MM.1S (cell line): ENCODE results near the gene RFC5.

ENCODE experiments used
- DNase-seq: peaks from one replicate; pipeline ENCODE4 v3.0.0-alpha.2; 2015
- H2AFZ ChIP-seq: fragments of 300-600 bp; sonication (generic); 2 replicates; pipeline ENCODE4 v1.6.0; 2016; ENCODE audit warnings: antibody characterized with exemption, low read length
- H3F3A ChIP-seq: fragments of 300-600 bp; sonication (generic); 2 replicates; pipeline ENCODE4 v1.6.1; 2016; ENCODE audit warnings: mild to moderate bottlenecking, antibody characterized with exemption, low read length, moderate library complexity, mixed read lengths; ENCODE audit not compliant: insufficient read depth
- H3K27ac ChIP-seq: fragments of 300-600 bp; sonication (generic); 2 replicates; pipeline ENCODE4 v1.5.1; 2016; ENCODE audit warnings: mild to moderate bottlenecking, low read length
- H3K27me3 ChIP-seq: fragments of 300-600 bp; sonication (generic); replicated peaks from 2 replicates; pipeline ENCODE4 v1.6.0; 2016; ENCODE audit warnings: low read length; ENCODE audit not compliant: insufficient read depth
- H3K36me3 ChIP-seq: fragments of 300-600 bp; sonication (generic); replicated peaks from 2 replicates; pipeline ENCODE4 v1.6.1; 2016; ENCODE audit warnings: mild to moderate bottlenecking, low read length, mixed read lengths; ENCODE audit not compliant: insufficient read depth
- H3K4me1 ChIP-seq: fragments of 300-600 bp; sonication (generic); 2 replicates; pipeline ENCODE4 v1.6.1; 2016; ENCODE audit warnings: low read length, mixed read lengths
- H3K4me2 ChIP-seq: fragments of 300-600 bp; sonication (generic); 2 replicates; pipeline ENCODE4 v1.6.0; 2016; ENCODE audit warnings: low read depth, low read length
- H3K4me3 ChIP-seq: fragments of 300-600 bp; sonication (generic); 2 replicates; pipeline ENCODE4 v1.5.1; 2016; ENCODE audit warnings: low read length, mixed read lengths
- H3K79me2 ChIP-seq: fragments of 300-600 bp; sonication (generic); 2 replicates; pipeline ENCODE4 v1.6.1; 2016; ENCODE audit warnings: mixed run types, low read length, mixed read lengths
- H3K9ac ChIP-seq: fragments of 300-600 bp; sonication (generic); 2 replicates; pipeline ENCODE4 v1.6.1; 2016; ENCODE audit warnings: low read length, mixed read lengths
- H3K9me2 ChIP-seq: fragments of 300-600 bp; sonication (generic); replicated peaks from 2 replicates; pipeline ENCODE4 v1.6.1; 2016; ENCODE audit warnings: mild to moderate bottlenecking, low read length, mixed read lengths; ENCODE audit not compliant: insufficient read depth
- H3K9me3 ChIP-seq: fragments of 300-600 bp; sonication (generic); replicated peaks from 2 replicates; pipeline ENCODE4 v1.6.1; 2016; ENCODE audit warnings: mild to moderate bottlenecking, low read length, mixed read lengths; ENCODE audit not compliant: insufficient read depth
- H4K20me1 ChIP-seq: fragments of 300-600 bp; sonication (generic); 2 replicates; pipeline ENCODE4 v1.6.1; 2016; ENCODE audit warnings: mild to moderate bottlenecking, low read length, moderate library complexity, mixed read lengths; ENCODE audit not compliant: insufficient read depth
- CTCF ChIP-seq: fragments of 300-600 bp; sonication (generic); IDR thresholded peaks from 2 replicates; pipeline ENCODE4 v1.5.1; 2016; ENCODE audit warnings: antibody characterized with exemption, low read length, mixed read lengths
- EZH2 ChIP-seq: fragments of 300-600 bp; sonication (generic); optimal IDR thresholded peaks from 2 replicates; pipeline ENCODE3; 2017; ENCODE audit warnings: low read depth, mild to moderate bottlenecking, antibody characterized with exemption, low read length, mixed read lengths
- EZH2phosphoT487 ChIP-seq: fragments of 300-600 bp; sonication (generic); IDR thresholded peaks from 2 replicates; pipeline ENCODE4 v1.6.1; 2018; ENCODE audit warnings: antibody characterized with exemption, low read length

RFC5 gene

GRCh38 chr12:118035190-118036041, 18.9 kb downstream of the RFC5 start:
- Histone ChIP-seq H3K27ac (peak overlapping the region; percentile 56; the same call in 1 of the 2 replicates), H2AFZ (no peak overlapping the region), H4K20me1 (no peaks in the 10 kb centered on the region), H3K79me2 (no peaks in the 10 kb centered on the region), H3K27me3 (no peaks in the 10 kb centered on the region), H3K36me3 (no peaks in the 10 kb centered on the region), H3F3A (peaks cover 3% of the 10 kb centered on the region; the same call in 1 of the 2 replicates), H3K9me2 (no peaks in the 10 kb centered on the region), H3K4me1 (peaks cover 17% of the 10 kb centered on the region; the same call in 1 of the 2 replicates), H3K4me3 (no peak overlapping the region), H3K4me2 (peak overlapping the region; percentile 34), H3K9me3 (no peaks in the 10 kb centered on the region), H3K9ac (no peak overlapping the region)
- peak; percentile 13 for DNase-seq
- TF ChIP-seq EZH2phosphoT487 (no peak), EZH2 (no peak), CTCF (no peak)

GRCh38 chr12:118036672-118037411, 20.3 kb downstream of the RFC5 start:
- no peak for DNase-seq
- Histone ChIP-seq H4K20me1 (no peaks in the 10 kb centered on the region), H3K27me3 (no peaks in the 10 kb centered on the region), H3K4me1 (peaks cover 17% of the 10 kb centered on the region; the same call in 1 of the 2 replicates), H3K9ac (no peak overlapping the region), H2AFZ (no peak overlapping the region), H3K27ac (no peak overlapping the region), H3K9me2 (no peaks in the 10 kb centered on the region), H3F3A (peaks cover 3% of the 10 kb centered on the region; the same call in 1 of the 2 replicates), H3K4me3 (no peak overlapping the region), H3K36me3 (no peaks in the 10 kb centered on the region), H3K79me2 (no peaks in the 10 kb centered on the region), H3K9me3 (no peaks in the 10 kb centered on the region), H3K4me2 (no peak overlapping the region)
- no peak for TF ChIP-seq CTCF
- TF ChIP-seq EZH2phosphoT487, result no peak
- no peak for TF ChIP-seq EZH2

- TF ChIP-seq CTCF, result no peak
- TF ChIP-seq EZH2phosphoT487, result no peak
- H3K9ac ChIP-seq, result no peak overlapping the region
- H4K20me1 ChIP-seq, result no peaks in the 10 kb centered on the region
- no peak overlapping the region for H3K4me3 ChIP-seq
- no peaks in the 10 kb centered on the region for H3K36me3 ChIP-seq
- peaks cover 3% of the 10 kb centered on the region; the same call in 1 of the 2 replicates for H3F3A ChIP-seq
- no peak overlapping the region for H3K27ac ChIP-seq
- H3K9me2 ChIP-seq, result no peaks in the 10 kb centered on the region
- no peak for DNase-seq
- no peaks in the 10 kb centered on the region for H3K79me2 ChIP-seq
- H3K4me1 ChIP-seq, result peaks cover 17% of the 10 kb centered on the region; the same call in 1 of the 2 replicates
- no peak overlapping the region for H2AFZ ChIP-seq
- no peaks in the 10 kb centered on the region for H3K27me3 ChIP-seq
- no peak overlapping the region for H3K4me2 ChIP-seq
- H3K9me3 ChIP-seq, result no peaks in the 10 kb centered on the region
These were observed 21.6 kb downstream of the RFC5 start for GRCh38 chr12:118038137-118038536.
